Mesothelial cell of epicardium (in vitro differentiated cells): ENCODE results near the gene RNF152. TPM values are rescaled to one million over a fixed set of nuclear protein-coding genes. Genes with fewer than 3 reads are reported as not detected.

ENCODE experiments used
- DNase-seq, 2 experiments: peaks; one replicate each; pipeline ENCODE4 v3.0.0; 2021; ENCODE audit warnings: low spot score in 2 of 2; ENCODE audit not compliant: unreplicated experiment in 2 of 2
- H3K27ac Mint-ChIP-seq: 2 replicates; pipeline ENCODE4 v1.8.0; 2021; ENCODE audit warnings: mixed read lengths
- H3K27me3 Mint-ChIP-seq: 2 replicates; pipeline ENCODE4 v1.8.0; 2021; ENCODE audit warnings: low read depth, mixed read lengths
- H3K36me3 Mint-ChIP-seq: 2 replicates; pipeline ENCODE4 v1.8.0; 2021; ENCODE audit warnings: mixed read lengths
- H3K4me1 Mint-ChIP-seq: 2 replicates; pipeline ENCODE4 v1.8.0; 2021; ENCODE audit warnings: mixed read lengths
- H3K4me3 Mint-ChIP-seq: 2 replicates; pipeline ENCODE4 v1.8.0; 2021; ENCODE audit warnings: mild to moderate bottlenecking, moderate library complexity, mixed read lengths
- H3K9me3 Mint-ChIP-seq: 2 replicates; pipeline ENCODE4 v1.8.0; 2021; ENCODE audit warnings: mixed read lengths
- CTCF ChIP-seq: fragments of 200-600 bp; sonication (generic); IDR thresholded peaks from one replicate; pipeline ENCODE4 v1.5.0; 2021; ENCODE audit warnings: antibody characterized with exemption; ENCODE audit not compliant: unreplicated experiment
- total RNA-seq: library from RNA; stranded (reverse); gene quantifications from 3 replicates; pipeline ENCODE4 v1.2.1, GENCODE V29; 2021

Gene RNF152
- total RNA-seq, 1 donor from 2014 or later: 28.6 TPM

GRCh38 chr18:61852496-61852895 is 40.3 kb downstream of the RNF152 start:
- H3K9me3 Mint-ChIP-seq: no peaks in the 10 kb centered on the region
- H3K36me3 Mint-ChIP-seq: no peaks in the 10 kb centered on the region
- peaks cover 3% of the 10 kb centered on the region for H3K4me1 Mint-ChIP-seq
- DNase-seq: no peak
- H3K27me3 Mint-ChIP-seq: no peaks in the 10 kb centered on the region
- H3K4me3 Mint-ChIP-seq: no peak overlapping the region
- TF ChIP-seq CTCF: no peak
- no peak overlapping the region for H3K27ac Mint-ChIP-seq

GRCh38 chr18:61851940-61852451 is 40.8 kb downstream of the RNF152 start:
- DNase-seq: no peak
- Mint-ChIP-seq H3K27me3 (no peaks in the 10 kb centered on the region), H3K36me3 (no peaks in the 10 kb centered on the region), H3K27ac (no peak overlapping the region), H3K4me3 (no peak overlapping the region), H3K4me1 (peaks cover 3% of the 10 kb centered on the region), H3K9me3 (no peaks in the 10 kb centered on the region)
- no peak for TF ChIP-seq CTCF

GRCh38 chr18:61851279-61851678 is 41.5 kb downstream of the RNF152 start:
- no peak for DNase-seq
- no peak for TF ChIP-seq CTCF
- Mint-ChIP-seq H3K4me1 (peaks cover 3% of the 10 kb centered on the region), H3K4me3 (no peak overlapping the region), H3K9me3 (peaks cover 3% of the 10 kb centered on the region), H3K27ac (no peak overlapping the region), H3K36me3 (no peaks in the 10 kb centered on the region), H3K27me3 (no peaks in the 10 kb centered on the region)

GRCh38 chr18:61850756-61851155 is 42.1 kb downstream of the RNF152 start:
- no peak for TF ChIP-seq CTCF
- no peak overlapping the region for H3K4me3 Mint-ChIP-seq
- peaks cover 3% of the 10 kb centered on the region for H3K4me1 Mint-ChIP-seq
- H3K36me3 Mint-ChIP-seq: no peaks in the 10 kb centered on the region
- H3K27ac Mint-ChIP-seq: no peak overlapping the region
- H3K27me3 Mint-ChIP-seq: no peaks in the 10 kb centered on the region
- peaks cover 6% of the 10 kb centered on the region for H3K9me3 Mint-ChIP-seq
- no peak for DNase-seq

GRCh38 chr18:61847164-61847791 is 45.5 kb downstream of the RNF152 start:
- no peak for DNase-seq
- Mint-ChIP-seq H3K27ac (no peak overlapping the region), H3K27me3 (no peaks in the 10 kb centered on the region), H3K36me3 (peaks cover 3% of the 10 kb centered on the region), H3K9me3 (peaks cover 13% of the 10 kb centered on the region), H3K4me3 (no peak overlapping the region), H3K4me1 (no peaks in the 10 kb centered on the region)
- TF ChIP-seq CTCF: no peak
